GM19468 (cell line): Measurements from ENCODE around the gene ZNF429.
A peak's percentile ranks its signal among the peaks of the same experiment; 100 is the strongest.
"Not testable (repeated sequence)": the region's sequence is repeated elsewhere in the genome, so short reads cannot be mapped to it uniquely, and the experiment has no call there.

Source experiments
- ATAC-seq: cut with Tn5 transposase; IDR thresholded peaks from one replicate; pipeline ENCODE4 v1.9.1; 2021; ENCODE audit warnings: mild to moderate bottlenecking, moderate library complexity, moderate number of reproducible peaks; ENCODE audit not compliant: unreplicated experiment; ENCODE audit errors: extremely low read depth

ZNF429 gene

DNA sequence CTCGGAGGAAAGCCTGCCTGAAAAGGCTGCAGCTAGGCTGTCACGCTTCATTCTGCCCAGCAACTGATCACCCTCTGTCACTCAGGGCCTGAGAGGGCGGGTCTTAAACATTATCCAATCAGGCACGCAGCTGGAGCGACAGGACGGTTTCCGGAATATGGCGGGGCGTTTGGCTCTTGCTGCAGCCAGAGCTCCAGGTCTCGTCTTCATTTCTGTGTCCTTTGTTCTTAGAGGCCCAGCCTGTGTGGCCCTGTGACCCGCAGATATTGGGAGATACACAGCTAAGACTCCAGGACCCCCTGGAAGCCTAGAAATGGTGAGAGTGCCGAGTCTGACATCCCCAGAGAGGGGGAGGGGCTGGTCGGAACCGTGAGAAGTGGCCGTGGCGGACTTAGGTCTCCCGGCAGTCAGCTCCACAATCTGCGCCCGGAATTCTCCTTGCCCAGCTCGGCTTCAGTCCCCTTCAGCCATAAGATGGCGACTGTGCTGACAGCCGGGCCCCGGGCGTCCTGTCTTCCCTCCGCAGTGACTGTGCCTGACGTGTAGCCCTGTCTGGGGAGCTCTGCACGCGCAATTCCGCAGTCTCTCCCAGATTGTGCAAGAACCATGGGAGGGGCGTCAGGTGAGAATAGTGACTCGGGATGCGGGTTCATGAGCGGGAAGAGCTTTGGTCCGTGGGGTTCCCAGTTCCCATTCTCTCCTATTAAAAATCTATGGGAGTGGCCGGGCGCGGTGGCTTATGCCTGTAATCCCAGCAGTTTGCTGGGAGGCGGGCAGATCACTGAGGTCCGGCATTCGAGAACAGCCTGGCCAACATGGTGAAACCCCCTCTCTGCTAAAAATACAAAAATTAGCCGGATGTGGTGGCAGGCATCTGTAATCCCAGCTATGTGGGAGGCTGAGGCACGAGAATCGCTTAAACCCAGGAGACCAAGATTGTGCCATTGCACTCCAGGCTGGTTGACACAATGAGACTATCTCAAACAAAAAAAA, at the start of gene ZNF429:
ZNF429 (plus strand) TSS at position 144 of the 993 bp plus-strand sequence; CDS start at position 314, 170 bp downstream.
- ATAC-seq: peak; percentile 97

DNA sequence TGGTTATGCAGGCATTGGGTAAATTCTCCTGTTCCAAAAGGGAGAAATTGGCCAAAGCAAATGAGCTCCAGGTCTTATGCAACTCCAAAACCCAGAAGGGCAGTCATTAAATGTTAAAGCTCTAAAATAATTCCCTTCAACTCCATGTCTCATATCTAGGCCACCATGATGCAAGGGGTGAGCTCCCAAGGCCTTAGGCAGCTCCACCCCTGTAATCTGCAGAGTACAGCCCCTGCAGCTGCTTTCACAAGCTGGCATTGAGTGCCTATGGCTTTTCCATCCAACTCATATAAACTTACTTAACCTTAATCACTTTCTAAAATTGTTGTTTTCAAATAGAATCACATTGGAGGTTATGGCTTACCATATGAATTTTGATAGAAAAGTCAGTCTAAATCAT, 44.7 kb upstream of the ZNF429 start:
- ATAC-seq: no peak

- ATAC-seq: no peak
These were observed 42.9 kb upstream of the ZNF429 start for GRCh38 chr19:21462540-21462939.

DNA sequence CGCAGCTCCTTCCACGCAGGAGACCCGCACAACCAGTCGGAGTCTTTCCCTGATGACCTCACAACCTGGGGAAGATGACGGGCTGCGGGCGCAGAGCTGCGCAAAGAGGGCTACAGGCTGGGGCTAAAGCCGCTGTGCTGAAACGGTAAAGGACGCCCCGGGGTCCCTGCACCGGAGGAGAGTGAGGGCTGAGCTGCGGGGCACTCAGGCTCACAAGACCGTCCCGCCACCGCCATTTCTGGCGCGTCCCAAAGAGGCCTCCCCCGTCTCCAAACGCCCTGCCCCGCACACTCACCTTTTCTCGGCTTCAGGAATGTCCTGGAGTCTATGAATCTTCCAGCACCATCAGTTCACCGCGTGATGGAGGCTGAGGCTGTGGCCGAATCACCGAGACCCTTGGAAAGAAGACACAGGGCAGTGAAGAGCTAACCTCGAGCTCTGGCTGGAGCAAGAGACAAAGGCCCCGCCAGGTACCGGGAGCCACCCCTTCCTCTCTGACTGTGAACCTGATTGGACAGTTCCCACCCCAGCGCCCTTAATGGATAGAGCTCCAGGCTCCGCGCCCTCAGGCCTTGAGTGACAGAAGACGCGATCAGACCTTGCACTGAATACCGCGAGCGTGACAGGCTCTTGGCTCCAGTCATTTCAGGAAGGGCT, 41.8 kb upstream of the ZNF429 start:
- peak; percentile 51 for ATAC-seq

- ATAC-seq: no peak
These were observed 38.8 kb upstream of the ZNF429 start for GRCh38 chr19:21466627-21467026.

- ATAC-seq: no peak
These were observed 36.6 kb upstream of the ZNF429 start for GRCh38 chr19:21468791-21469190.

DNA sequence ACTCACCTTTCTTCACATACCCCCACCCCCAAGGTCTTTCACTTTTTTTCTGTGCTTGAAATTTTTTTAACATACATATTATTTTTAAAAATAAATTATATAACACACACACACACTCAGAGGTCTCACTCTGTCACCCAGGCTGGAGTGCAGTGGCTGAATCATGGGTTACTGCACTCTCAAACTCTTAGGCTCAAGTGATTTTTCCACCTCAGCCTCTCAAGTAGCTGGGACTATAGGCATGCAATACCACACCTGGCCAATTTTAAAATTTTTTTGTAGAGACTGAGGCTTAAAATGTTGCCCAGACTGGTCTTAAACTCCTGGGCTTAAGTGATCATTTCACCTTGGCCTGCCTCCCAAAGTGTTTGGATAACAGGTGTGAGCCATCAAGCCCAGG, 32.9 kb upstream of the ZNF429 start:
- ATAC-seq: no peak

DNA sequence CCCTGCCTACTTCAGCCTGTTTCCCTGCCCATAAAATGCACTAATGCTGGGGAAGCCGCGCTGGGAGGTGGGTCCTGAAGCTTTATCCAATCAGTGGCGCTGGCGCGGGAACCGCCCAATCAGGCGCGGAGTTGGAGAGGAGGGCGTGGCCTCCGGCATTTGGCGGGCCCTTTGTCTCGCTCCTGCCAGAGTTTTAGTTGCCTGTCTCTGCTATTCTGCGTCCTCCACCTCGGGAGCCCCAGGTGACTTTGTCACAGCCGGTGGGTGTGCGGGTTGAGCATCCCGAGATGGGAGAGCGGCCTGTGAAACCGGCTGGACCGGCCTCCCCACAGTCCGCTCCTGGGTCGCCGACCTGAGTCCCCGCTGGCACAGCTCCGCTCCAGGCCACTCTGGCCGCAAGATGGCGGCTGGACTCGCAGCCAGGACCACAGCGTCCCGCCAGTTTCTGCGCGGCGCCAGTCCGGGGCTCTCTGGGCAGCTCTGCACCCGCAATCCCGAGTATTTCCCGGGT, 30.7 kb upstream of the ZNF429 start:
- peak; percentile 85 for ATAC-seq

GRCh38 chr19:21482361-21482760, 23.0 kb upstream of the ZNF429 start:
- not testable (repeated sequence) for ATAC-seq

DNA sequence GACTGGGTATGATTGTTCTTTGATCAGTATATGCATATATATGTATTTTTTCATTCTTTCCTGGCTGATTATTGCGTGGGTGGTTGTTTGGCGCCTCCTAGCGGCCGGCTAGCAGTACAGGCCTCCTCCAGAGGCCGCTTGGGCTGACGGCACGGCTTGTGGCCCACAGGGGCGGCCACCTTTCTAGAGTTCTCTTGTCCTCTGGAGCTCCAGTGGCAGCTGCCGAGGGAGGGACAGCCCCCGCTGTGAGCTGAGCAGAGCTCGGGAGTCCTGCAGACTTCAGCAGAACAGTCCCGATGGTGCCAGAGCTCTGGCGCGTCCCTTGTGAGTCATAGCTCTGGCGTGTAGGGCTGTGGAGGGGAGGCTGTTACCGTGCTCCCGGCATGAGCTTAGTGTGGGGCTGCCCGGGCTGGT, 22.5 kb upstream of the ZNF429 start:
- no peak for ATAC-seq

DNA sequence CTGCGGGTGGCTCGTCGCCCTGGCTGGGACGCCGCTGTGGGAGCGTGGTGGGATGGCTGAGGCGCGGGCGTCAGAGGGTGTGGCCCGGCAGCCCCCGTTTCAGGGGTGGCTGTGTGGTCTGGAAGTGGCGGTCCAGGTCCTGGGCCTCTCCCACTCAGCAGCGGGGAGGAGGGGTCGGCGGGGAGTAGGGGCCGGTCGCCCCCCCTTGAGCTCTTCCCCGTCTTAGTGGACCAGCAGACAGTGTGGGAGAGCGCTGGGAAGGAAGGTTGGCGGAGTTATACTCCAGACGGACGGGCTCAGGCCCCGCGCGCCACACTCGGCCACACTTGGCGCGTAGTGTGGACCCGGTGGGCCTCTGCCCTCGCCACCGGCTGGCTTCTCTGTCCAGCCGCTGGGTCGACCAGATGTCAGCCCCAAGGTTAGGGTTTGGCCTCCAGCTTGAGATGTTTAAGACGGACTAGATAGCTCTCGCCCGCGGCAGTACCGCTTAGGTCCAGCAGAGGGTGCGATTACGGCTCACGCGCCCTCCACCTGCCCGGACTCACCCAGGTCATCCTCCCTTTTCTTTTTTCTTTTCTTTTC, 21.7 kb upstream of the ZNF429 start:
- no peak for ATAC-seq

DNA sequence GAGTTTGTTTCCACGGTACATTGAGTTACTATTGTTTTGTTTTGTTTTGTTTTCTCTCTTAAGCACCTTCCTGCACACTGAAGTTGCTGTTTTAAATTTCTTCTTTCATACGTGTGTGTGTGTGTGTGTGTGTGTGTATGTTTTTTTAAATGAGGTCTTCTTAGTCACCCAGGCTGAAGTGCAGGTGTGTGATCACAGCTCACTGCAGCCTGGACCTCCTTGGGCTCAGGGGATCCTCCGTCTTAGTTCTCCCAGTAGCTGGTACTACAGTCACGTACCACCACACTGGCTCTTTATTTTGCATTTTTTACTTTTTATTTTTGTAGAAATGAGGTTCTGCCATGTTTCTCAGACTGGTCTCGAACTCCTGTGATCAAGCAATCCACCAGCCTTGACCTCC, 20.8 kb upstream of the ZNF429 start:
- no peak for ATAC-seq

GRCh38 chr19:21485926-21486325, 19.5 kb upstream of the ZNF429 start:
- ATAC-seq: no peak

- no peak for ATAC-seq
These were observed 17.4 kb upstream of the ZNF429 start for GRCh38 chr19:21487969-21488368.

- ATAC-seq: no peak
These were observed 14.3 kb upstream of the ZNF429 start for GRCh38 chr19:21491146-21491545.

- no peak for ATAC-seq
These were observed 12.2 kb upstream of the ZNF429 start for GRCh38 chr19:21492947-21493906.

DNA sequence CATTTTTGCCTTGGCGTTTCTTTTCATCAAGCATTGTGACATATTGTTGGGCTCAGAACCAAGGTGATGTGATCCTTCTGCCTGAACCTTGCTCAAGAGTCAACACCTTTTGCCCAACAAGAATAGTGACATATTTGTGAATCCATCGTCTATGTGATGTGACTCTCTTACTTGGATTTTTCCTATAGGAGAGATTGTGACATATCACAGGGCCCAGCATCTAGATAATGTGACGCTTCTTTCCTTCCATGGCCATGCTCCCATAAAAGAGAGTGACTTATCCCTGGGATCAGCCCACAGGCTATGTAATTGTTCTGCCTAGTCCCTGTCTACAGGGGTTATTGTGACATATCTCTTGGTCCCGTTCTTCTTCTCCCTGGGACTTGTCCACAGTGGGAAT, 8.5 kb upstream of the ZNF429 start:
- ATAC-seq: no peak

DNA sequence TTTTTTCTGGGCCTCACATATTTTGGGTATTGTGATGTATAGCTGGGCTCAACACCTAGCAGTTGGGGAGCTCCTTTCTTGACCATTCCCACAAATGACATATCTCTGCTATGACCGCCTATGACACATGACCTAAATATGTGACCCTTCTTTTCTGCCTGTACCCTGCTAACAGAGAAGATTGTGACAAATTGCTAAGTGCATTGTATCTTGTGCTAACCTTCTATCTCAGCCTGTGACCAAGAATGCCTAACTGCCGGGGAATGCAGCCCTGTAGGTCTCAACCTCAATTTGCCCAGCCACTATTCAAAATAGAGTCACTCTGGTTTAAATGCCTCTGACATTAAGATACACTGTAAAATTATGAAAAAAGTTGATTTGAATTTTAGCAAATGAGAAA, 6.8 kb upstream of the ZNF429 start:
- no peak for ATAC-seq

DNA sequence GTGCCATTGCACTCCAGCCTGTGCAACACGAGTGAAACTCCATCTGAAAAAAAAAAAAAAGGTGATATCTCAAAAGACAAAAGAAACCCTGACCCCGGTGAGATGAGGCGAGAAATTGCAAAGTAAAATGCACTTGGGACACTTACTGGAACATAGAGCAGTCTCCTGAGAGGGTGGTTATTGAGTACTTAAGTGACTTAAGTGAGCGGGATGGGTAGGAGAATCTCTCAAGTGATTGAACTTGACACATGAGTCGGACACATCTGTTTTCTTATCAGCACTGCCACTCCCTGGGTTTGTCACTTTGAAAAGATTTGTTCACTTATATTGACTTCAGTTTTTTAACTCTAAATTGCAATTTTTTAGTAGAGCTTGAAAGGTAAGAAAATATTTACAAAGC, 2.8 kb downstream of the ZNF429 start:
- ATAC-seq: no peak

GRCh38 chr19:21511058-21511457, 5.7 kb downstream of the ZNF429 start:
- not testable (repeated sequence) for ATAC-seq
